ENCODE measurements around the gene SH2D3C.
"Not testable (repeated sequence)": the region's sequence is repeated elsewhere in the genome, so short reads cannot be mapped to it uniquely, and the experiment has no call there.

SH2D3C gene

DNA sequence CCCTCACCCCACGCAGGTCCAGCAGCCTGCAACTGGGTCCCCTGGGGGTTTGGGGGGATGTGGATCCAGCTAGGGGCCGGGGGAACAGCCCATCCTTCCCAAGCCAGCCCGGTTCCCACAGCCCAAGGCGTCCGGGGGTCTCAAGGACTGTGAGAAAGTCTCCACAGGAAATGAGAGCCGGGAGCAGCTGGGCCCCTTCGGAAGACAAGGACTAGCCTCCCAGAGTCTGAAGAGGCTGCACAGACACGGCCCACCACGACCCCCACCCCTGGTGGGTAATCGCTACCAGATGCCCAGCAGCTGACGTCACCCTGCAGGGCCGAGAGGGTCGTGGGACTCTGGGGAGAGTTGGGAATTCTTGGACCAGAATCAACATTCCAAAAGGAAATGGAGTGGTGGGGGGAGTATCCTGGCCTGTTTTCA lies 10.5 kb downstream of the SH2D3C start:
- DNase-seq (ENCODE audit: low read depth in 2 of 2) = no peak

DNA sequence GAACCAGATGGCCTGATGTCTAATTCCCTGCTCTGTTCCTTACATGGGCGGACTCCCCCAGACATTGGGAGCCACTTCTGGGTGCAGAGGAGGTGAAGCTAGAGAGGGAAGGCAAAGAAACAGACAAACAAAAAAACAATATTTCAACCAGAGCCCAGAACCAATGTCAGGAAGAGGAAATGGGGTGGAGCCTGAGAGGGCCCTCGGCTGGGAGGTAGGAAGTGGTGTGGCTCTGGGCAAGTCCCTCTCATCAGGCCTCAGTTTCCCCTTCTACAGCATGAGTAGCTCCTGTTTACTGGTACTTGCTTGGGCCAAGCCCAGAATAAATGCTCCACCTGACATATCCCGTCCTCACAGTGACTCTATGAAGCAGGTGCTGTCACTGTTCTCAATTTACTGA lies 11.1 kb downstream of the SH2D3C start:
- DNase-seq (ENCODE audit: low read depth in 2 of 2) = no peak

DNA sequence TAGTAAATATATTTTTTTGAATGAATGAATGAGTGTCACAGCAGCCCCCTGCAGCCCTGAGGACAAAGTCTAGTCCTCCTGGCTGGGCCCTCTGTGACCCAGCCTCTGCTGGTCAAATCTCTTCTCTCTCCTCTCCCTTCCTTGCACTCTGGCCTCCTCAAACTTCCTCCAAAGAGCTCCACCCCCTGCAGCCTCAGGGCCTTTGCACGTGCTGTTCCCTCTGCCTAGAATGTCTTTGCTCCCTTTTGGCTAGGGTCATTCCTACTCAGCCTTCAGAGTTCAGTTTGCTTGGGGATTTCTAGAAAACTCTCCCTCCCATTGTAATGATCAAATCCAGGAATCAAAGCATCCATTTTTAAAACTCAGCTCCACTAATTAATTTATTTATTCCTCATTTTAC lies 13.0 kb downstream of the SH2D3C start:
- no peak for DNase-seq (ENCODE audit: low read depth in 2 of 2)

DNA sequence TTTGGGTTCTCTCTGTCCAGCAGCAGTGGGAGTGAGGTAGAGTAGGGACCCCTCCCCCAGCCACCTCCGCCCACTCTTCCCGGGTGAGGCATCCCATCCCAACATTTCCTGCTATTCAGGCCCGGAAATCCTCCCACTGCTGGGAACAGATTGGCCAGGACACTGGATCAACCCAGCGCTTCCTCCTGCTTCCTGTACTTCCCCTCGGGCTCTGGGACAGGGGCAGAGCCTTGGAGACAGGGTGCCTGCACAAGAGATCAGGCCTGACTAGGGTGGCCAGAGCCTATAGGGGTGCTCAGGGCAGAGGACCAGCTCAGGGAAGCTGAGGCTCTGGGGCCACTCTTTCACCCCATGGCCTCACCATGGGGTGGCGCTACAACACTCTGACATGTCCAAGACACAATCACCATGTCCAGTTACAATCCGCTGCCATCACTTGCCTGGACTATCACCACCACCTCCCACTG lies 14.5 kb downstream of the SH2D3C start:
- DNase-seq (ENCODE audit: low read depth in 2 of 2) = no peak

DNA sequence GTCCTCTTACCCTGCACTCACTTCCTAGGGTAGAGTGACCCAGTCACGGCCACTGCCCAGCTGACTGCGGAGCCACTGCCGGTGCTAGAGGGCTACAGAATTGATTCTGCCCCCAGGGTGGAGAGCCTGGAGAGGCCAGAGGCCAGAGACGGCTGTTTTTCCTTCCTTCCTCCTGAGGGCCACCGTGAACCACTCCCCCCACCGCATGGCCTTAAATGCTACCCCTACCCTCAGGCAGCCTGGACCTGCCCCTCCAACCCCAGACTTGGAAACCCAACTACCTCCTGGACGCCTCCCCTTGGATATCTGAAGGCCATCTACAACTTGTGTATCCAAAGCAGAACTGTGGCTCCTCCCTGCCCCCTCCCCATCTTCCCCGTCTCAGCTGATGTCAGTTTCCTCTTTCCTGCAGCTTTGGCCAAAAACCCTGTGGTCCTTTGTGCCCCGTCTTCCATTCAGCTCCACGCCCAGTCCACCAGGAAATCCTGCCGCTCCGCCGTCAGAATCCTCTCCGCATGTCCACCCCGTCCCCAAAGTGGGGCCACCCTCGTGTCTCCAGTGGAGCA lies 16.3 kb downstream of the SH2D3C start:
- no peak for DNase-seq (ENCODE audit: low read depth in 2 of 2)

DNA sequence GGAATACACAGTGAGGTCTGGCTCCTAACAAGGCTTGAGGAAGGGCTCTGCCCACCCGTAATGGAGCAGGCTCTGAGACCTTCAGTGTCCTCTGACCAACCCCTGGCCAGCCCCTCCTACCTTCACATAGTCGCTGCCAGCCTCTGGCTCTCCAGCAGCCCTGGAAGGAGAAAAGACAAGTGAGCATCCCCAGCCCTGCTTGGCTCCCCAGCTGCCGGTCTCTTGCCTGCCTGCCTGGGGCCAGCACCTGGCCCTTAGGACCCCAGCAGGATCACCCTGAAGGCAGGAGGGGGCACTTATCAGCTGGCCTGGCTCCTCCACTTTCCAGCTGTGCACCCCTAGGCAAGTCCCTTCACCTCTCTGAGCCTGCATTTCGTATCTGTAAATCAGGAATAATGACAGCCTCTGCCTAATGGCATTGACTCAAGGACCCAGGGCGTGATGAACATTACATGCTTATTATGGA lies 16.9 kb downstream of the SH2D3C start:
- no peak for DNase-seq (ENCODE audit: low read depth in 2 of 2)

DNA sequence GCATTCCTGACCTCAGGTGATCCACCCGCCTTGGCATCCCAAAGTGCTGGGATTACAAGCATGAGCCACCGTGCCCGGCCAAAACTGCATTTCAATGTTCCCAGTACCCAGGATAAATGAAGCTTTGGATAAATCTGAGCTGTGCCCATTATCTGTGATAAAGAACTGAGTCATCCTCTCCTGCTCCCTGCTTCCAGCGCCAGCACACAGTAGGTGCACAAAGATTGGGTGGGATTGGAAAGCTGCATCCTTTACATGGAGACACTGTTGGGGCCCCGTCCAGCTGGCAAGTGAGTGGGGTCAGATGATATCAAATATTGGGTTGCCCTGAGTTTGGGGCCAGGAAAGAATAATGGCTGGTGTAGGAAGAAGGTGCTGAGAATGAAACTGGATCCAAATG lies 17.4 kb downstream of the SH2D3C start:
- no peak for DNase-seq (ENCODE audit: low read depth in 2 of 2)

DNA sequence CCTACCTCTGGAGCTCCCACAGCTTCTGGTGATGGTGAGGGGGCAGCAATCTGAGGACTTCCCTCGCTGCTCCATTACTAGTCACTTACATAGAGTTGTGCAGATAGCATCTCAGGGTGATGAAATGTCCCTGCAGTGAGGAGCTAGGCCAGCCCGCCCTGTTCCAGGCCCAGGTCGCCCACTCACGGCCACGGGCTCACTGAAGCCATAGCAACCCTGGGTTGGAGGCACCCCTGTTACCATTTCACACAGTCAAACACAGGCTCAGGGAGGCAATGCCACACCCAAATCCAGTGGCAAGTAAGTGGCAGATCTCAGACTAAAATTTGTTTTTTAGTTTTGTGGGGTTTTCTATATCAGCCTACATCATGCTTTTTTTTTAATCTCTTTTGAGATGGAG lies 19.6 kb downstream of the SH2D3C start:
- no peak for DNase-seq (ENCODE audit: low read depth in 2 of 2)

DNA sequence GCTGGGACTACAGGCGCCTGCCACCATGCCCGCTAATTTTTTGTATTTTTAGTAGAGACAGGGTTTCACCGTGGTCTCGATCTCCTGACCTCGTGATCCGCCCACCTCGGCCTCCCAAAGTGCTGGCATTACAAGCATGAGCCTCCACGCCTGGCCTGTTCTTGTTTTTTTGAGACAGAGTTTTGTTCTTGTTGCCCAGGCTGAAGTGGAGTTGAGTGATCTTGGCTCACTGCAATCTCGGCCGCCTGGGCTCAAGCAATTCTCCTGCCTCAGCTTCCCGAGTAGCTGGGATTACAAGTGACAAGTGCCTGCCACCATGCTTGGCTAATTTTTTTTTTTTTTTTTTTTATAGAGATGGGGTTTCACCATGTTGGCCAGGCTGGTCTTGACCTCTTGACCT lies 21.7 kb downstream of the SH2D3C start:
- DNase-seq (ENCODE audit: low read depth in 2 of 2) = not testable (repeated sequence)

DNA sequence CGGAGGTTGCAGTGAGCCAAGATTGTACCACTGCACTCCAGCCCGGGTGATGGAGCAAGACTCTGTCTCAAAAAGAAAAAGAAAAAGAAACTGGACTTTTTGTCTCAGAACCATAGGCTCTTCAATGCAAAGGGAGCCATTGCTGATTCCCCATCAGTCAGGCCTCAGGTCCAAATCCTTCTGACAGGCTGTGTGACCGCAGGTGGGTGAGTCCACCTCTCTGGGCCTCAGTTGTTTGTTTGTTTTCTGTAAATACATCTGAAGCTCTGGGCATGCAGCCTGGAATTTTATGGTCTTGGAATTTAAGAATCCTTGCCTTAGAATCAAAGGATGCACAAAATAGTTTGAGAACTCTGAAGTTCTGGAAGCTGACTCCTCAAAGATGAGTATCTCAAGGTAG lies 22.2 kb downstream of the SH2D3C start:
- DNase-seq (ENCODE audit: low read depth in 2 of 2) = no peak

DNA sequence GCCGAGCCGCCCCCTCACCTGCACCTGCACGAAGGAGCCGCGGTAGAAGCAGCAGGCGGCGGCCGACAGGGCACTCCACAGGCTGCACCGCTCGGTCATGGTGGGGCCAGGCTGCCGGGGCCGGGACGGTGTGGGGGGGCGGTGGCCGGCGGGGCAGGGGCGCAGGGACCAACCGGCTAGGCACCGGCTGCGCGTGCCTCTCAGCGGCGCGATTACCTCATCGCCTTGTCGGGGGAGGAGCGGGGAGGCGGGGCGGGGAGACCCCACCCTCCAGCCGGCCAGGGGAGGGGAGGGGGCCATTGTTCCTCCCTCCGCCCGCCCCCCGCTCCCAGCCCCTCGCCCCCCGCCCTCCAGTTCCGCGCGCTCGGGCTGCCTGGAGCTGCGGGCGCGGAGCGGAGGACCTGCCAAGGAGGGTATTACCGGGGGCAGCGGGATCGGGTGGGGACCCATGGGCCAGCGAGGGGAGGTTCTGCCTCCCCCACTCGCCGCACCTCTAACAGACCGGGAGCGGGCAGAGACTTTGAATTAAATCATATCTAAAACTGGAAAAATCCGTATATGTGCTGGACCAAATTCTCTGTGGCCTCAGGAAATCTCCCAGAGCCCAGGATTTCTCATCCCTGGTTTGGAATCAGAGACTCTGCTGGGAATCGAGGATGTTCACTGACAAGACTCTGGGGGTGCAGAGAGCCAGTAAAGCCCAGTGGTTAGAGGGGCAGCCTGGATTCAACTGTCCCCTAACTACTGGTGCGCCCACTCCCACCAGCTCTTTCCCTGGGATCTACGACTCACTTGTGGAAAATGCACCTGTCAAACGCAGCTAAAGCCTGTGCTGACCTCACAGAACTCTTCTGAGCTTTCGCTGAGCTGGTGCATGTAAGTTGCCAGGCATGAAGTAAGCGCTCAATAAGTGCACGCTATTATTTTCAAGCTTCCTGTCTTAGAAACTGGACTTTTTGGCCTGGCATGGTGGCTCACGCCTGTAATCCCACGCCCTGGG lies 23.1 kb downstream of the SH2D3C start:
- DNase-seq (ENCODE audit: low read depth in 2 of 2) = no peak

DNA sequence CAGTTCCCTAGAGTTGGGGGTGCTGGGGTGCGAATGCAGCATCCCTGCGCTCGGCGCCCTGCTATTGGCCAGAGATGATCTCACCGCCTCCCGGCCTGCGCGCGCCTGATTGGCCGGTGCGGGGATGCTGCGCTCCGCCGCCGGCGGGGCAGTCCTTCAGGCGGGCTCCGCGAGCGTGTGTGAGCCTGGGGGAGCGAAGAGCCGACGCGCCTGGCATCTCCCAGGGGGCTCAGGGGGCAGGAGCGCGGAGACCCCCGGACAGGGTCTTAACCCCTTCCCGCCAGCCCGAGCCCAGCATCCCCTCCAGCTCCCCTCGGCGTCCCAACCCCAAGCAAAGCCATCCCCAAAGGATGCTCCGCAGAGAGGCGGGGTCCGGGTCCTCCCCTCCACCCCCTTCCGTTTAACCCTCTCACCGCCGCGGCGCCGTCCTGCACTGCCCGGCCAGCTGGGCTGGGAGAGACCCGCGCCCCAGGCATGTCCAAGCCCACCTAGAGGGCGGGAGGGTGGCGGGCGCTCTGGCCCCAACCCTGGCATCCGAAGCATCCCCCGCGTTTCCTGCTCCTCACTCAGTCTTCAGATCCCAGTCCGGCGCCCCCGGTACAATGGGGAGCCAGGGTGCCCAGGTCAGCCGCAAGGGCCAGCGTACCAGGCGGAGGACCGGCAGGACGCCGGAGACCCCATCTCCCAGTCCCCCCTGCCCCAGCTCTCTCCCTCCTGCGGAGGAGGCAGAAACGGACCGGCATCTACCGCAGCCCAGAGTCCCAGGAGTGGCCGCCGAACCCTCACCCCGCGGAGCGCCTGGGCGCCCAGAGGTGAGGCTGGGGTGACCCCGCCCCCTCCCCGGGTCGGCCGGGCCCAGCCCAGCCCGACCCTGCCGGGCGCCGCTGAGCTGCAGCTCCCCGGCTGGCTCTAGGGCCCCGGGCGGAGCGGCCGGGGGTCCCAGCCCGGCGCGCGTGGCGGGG lies 24.1 kb downstream of the SH2D3C start:
- DNase-seq (ENCODE audit: low read depth in 2 of 2) = no peak

DNA sequence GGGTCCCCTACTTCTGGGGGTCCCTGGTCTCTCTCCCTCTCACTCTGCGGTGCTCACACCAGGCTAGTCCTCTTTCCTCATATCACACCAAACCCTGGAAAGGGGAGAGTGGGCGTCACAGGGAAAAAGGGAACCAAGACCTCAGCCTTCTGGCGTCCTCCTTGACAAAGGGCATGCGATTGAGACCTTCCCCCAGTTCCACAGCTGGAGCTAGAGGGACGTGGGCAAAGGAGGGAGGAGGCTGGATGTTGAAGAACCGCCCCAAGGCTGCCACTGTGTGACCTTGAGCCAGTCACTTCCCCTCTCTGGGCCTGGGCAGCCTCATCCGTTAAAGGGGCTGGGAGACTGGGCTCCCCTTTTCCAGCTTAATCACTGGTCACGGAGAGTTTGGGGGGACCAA lies 24.8 kb downstream of the SH2D3C start:
- no peak for DNase-seq (ENCODE audit: low read depth in 2 of 2)

DNA sequence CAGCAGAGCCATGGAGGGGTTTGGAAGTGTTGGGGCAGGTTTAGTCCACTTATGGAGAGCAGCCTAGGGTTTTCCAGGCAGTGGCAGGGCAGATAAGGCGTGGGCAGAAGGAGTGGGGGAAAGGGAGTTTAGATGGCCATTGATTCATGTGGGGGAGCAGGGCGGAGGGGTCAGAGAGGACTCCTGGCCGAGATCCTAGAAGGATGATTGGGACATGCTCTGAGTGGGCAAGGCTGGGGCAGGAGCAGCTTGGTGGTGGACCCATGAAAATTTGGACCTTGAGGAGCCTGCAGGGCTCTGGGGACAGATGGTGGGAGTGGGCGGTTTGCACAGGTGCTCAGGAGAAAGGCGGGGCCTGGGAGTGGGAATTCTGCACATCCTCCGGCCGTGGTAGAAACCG lies 25.3 kb downstream of the SH2D3C start:
- DNase-seq (ENCODE audit: low read depth in 2 of 2) = no peak

DNA sequence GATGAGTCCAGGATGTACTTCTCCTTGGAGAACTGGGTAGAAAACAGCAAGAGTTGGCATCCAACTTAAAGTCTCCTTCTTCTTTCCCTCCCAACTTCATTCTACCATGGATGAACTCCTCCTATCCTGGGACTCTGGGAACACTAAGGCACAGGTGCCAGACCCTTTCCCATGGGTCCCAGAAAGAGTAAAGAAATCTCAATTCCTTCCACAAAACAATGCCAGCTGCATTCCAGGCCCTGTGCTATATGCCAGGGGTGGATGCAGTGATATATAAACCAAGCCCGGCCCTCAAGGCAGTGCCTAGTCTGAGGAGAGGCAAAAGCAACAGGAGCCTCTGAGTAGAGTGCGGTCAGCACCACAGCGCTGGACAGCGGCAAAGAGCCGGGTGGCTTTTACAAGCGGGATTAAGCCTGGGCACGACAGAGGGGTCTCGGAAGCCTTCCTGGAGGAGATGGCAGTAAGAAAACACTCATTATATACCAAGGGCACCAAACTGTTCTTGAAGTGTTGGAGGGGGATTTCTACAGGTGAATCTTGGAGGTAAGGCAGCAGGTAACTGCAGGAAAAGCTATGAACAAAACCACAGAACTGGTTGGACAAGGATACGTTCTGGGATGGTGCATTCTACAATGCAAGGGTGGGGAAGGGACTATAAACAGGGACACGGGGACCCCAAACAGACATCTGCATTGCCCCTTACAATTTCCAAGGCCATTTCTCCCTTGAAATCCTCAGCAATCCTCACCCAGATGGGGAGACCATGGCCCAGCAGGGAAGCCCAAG lies 27.0 kb downstream of the SH2D3C start:
- DNase-seq (ENCODE audit: low read depth in 2 of 2) = no peak

DNA sequence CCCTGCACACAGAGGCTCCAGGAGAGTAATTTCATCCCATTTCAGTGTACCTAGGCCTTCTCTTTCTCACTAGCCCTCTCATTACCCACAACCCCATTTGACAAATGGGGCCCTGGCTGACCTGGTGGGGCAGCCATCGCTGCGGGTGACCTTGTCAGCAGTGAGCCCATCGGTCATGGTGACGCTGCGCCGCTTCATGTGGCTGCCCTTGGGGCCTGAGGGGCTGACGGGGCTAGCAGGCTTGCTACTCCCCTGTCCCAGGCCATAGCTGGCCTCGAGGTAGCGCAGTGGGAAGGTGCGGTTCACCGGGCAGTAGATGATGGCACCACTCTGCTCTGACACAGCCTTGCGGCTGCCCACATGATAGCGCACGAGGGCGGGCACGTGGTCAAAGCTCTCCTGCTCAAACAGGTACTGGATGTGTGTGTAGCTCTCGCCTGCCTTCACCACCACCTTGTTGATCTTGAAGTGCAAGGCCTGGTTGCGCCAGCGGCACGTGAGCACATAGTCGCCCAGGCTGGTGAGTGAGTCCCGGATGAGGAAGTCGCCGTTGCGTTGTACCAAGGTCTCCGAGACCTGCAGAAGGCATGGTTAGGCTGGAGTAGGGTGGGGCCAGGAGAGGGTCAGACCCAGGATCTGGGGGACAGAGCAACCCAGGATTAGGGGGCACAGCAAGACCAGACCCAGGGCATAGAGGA lies 29.2 kb downstream of the SH2D3C start:
- no peak for DNase-seq (ENCODE audit: low read depth in 2 of 2)

DNA sequence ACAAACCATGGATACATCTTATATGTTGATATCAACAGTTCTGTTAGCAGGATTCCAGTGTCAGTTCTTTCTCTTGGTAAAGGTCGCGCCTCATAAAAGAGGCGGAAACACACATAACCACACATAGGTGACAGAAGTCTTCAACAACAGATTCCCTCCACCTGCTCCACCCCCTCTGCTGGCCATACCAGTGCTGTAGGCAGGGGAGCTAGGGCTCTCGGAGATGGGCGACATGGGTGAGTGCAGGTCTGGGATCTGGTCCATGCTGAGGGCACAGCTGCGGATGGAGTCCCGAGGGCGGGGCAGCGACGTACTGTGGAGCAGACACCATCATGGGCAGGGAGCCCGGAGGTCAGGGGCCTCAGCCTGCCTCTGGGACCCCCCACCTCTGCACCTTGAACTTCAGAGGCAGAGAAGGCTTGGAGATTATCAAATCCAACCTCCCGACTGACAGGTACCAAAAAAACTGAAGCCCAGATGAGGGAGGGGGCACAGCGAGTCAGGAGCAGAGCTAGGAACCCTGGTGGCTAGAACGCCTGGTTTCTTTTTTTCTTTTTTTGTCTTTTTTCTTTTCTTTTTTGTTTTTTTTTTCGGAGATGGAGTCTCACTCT lies 31.4 kb downstream of the SH2D3C start:
- DNase-seq (ENCODE audit: low read depth in 2 of 2) = no peak

DNA sequence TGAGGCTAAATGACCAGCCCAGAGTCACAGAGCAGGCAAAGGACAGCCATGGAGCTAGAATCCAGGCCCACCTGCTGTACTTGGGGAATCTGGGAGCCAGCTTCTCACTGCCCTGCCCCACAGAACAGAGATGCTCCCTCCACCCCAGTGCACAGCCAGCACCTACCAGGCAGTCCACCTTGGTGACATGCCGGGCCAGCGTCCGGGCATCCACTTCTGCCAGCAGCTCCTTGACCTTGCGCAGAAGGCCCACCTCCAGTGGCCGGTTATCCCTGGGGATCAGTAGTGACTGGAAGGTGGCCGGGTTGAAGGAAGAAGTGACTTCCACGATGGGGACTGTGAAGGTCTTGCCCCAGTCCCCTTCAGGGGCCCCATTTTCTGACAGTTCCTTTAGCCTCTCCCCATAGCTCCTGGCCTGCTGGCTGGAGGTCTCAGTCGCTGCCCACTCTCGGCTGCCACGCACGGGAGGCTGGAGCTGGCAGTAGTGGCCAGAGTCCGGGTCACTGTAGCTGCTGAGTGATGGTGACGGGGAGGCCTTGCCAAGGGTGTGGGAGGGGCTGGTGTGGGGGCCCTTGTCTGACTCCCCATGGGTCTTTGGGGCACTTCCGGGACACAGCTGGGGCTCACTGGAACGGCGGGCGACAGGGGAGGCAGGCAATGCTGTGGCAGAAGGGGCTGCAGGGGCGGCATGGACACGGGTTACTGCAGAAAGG lies 33.9 kb downstream of the SH2D3C start:
- no peak for DNase-seq (ENCODE audit: low read depth in 2 of 2)

DNA sequence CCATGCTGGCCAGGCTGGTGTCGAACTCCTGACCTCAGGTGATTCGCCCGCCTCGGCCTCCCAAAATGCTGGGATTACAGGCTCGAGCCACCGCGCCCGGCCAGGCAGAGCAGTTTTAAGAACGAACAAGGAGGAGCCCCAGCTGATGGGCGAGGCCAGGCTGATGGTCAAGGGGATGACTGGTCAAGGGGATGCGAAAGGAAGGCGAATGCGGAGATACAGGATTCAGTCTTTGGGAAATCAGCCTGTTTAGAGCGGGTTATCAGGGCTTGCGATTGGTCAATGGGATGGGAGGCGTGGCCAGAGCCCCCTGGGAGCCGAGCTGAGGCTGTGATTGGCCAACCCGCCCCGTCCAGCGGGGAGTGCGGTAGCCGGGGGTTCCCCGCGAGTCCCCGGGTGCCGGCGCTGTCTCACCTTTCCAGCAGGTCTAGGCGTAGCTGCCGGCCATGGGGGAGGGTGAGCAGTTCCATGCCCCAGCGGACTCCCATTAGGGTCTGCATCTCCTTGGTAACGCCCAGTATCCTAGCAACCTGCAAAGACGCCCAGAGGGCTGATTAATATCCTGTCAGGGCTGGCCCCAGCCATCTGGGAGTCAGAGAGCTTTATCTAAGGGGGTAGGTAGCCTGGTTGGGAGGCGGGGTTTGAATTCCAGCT lies 35.9 kb downstream of the SH2D3C start:
- DNase-seq (ENCODE audit: low read depth in 2 of 2) = no peak

All from stimulated activated CD4-positive, alpha-beta T cell treated with anti-CD3 and anti-CD28 coated beads, Interleukin-15, amount 100 ng/mL, for 48 hours (primary cell).